Mammary epithelial cell (primary cell): Measurements from ENCODE around the gene JPH4.

Source experiments
- EZH2 ChIP-seq: IDR thresholded peaks from 2 replicates; pipeline ENCODE4 v1.6.1; 2012; ENCODE audit warnings: low read length, inconsistent platforms, borderline replicate concordance
- TF ChIP-seq, protein P1 (sequence below), 2 donors: IDR thresholded peaks in 1 of 2; conservative IDR thresholded peaks in 1 of 2; 2 replicates each; pipeline ENCODE4 v1.5.1; 2011 to 2012; ENCODE audit warnings: inconsistent platforms in 2 of 2, low read length in 2 of 2, mild to moderate bottlenecking in 2 of 2, control low read depth in 1 of 2, low read depth in 1 of 2; ENCODE audit not compliant: insufficient read depth in 1 of 2; ENCODE audit errors: extremely low read depth in 1 of 2

DNA sequence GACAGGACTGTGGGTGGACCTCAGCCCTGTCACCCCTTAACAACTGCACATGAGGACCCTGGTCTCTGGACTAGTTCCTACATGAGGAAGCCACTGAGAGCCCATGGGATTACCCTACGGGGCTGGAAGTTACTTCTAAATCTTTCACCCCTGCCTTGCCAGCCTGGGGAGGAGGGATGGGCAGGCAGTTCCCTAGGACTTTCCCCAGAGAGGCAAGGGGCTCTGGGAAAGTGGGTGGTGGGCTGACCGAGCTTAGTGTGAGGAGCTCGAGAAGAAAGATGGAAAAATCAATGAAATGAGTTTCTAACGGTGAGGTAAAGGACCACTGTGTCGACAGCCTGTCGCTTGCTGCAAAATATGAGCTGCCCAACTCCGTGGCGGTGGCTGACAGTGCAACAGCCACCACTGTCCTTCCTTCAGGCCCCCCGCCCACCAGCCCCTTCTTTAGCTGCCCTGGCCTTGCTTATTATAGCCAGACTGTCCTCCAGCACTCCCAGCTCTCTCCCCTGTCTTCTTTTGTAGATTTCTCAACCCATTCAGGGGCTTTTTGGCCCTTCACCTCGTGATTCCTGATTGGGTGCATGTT is 32.0 kb downstream of the JPH4 start:
- TF ChIP-seq, protein P1, sequence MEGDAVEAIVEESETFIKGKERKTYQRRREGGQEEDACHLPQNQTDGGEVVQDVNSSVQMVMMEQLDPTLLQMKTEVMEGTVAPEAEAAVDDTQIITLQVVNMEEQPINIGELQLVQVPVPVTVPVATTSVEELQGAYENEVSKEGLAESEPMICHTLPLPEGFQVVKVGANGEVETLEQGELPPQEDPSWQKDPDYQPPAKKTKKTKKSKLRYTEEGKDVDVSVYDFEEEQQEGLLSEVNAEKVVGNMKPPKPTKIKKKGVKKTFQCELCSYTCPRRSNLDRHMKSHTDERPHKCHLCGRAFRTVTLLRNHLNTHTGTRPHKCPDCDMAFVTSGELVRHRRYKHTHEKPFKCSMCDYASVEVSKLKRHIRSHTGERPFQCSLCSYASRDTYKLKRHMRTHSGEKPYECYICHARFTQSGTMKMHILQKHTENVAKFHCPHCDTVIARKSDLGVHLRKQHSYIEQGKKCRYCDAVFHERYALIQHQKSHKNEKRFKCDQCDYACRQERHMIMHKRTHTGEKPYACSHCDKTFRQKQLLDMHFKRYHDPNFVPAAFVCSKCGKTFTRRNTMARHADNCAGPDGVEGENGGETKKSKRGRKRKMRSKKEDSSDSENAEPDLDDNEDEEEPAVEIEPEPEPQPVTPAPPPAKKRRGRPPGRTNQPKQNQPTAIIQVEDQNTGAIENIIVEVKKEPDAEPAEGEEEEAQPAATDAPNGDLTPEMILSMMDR (conservative IDR thresholded peaks at IDR 0.05 in 1 of 2, IDR thresholded peaks at IDR 0.05 in 1 of 2; ENCODE audit: extremely low read depth in 1 of 2, insufficient read depth in 1 of 2, low read depth in 1 of 2, low read length in 2 of 2), result no peak
- no peak for TF ChIP-seq EZH2
